Astrocyte of the cerebellum (primary cell): ENCODE measurements around the gene MTERF2.

Source experiments
- DNase-seq: peaks from one replicate; pipeline ENCODE4 v3.0.0-alpha.2; 2011; ENCODE audit warnings: low read depth
- H3K4me3 ChIP-seq: 2 replicates; pipeline ENCODE4 v1.5.1; 2011; ENCODE audit warnings: mild to moderate bottlenecking, low read depth, low read length, moderate library complexity
- CTCF ChIP-seq: IDR thresholded peaks from 2 replicates; pipeline ENCODE4 v1.5.1; 2012; ENCODE audit warnings: low read length, low read depth, moderate library complexity, mild to moderate bottlenecking; ENCODE audit errors: missing control alignments
- in situ Hi-C: cut with HindIII; loops from 2 replicates; pipeline ENCODE4 v1.10.0; 2017; ENCODE audit warnings: low sequenced_read_pairs

Gene MTERF2

GRCh38 chr12:106955377-106956047 is 31.4 kb downstream of the MTERF2 start, which contains the start of gene TMEM263:
Gene TMEM263 (plus strand): TSS chr12:106955907. CDS start chr12:106967117, 11,210 bp downstream.
- DNase-seq = peak; percentile 90
- in situ Hi-C loops = no loop called here
- no peak for TF ChIP-seq CTCF
- H3K4me3 ChIP-seq = peak within 1 kb of the TSS; percentile 97

DNA sequence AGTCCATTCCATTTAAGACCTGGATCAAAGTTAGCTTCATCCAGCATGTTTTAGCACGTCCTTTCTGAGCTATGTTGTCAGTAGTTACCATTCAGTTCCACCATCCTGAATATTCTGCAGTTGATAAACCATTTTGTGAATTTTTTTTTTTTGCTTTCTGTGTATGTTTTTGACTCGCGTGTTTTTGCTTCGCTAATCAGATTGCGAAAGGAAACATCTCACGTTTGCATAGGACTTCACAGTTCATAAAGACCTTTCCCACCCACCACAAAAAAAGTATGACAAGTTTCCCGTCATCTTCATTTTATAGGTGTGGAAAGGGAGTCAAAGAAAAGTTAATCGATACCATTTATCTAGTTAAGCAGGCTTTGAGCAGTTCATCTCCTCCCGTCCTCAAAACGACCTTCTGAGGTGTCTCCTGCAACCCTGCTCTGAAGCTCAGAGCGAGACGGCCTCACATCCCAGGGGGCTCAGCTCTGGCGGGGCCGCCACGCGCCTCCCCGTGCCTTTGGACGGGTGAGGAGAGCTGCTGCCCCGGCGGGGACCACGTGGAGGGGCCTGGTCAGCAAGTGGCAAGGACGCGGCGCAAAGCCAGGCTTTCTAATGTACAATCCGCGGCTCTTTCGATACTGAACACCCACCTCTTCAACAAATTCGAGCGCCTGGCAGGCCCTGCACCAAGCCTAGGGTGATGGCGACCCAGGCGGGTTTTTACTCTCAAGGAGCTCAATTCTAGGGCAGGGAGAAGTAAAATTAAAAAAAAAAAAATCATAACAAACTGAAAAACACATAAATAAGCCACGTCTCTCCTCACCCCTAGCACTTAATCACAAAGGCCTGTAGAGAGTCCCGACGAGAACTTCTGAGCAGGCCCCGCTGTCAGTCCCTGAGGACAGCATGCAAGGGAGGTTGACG is 32.2 kb downstream of the MTERF2 start:
- DNase-seq = no peak
- peak overlapping the region; percentile 97 for H3K4me3 ChIP-seq
- in situ Hi-C loops = loop anchor here (5.0 kb wide), 1 partner anchor 52 kb away; no protein-coding TSS in a partner anchor
- no peak for TF ChIP-seq CTCF

- in situ Hi-C loops = loop anchor here (5.0 kb wide), 1 partner anchor 51 kb away; no protein-coding TSS in a partner anchor
- no peak for TF ChIP-seq CTCF
- no peak overlapping the region for H3K4me3 ChIP-seq
- no peak for DNase-seq
Measured at GRCh38 chr12:106953352-106954250, 33.3 kb downstream of the MTERF2 start.

DNA sequence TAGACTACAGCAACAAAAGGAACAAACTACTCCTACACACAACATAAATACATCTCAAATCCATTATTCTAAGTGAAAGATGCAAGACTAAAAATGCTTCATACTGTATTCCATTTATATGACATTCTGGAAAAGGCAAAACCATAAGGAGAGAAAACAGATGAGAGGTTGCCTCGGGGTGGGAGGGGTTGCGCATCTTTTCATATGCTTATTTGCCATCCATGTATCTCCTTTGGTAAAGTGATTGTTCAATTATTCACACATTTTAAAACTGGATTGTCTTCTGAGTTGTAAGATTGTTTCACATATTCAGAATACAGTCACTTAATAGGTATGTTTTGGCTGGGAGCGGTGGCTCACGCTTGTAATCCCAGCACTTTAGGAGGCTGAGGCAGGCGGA is 36.4 kb downstream of the MTERF2 start:
- no peak for TF ChIP-seq CTCF
- H3K4me3 ChIP-seq = no peak overlapping the region
- in situ Hi-C loops = loop anchor here (5.0 kb wide), 1 partner anchor 48 kb away; no protein-coding TSS in a partner anchor
- no peak for DNase-seq

- TF ChIP-seq CTCF = no peak
- in situ Hi-C loops = no loop called here
- no peak overlapping the region for H3K4me3 ChIP-seq
- no peak for DNase-seq
Measured at GRCh38 chr12:106947461-106947860, 39.5 kb downstream of the MTERF2 start.

DNA sequence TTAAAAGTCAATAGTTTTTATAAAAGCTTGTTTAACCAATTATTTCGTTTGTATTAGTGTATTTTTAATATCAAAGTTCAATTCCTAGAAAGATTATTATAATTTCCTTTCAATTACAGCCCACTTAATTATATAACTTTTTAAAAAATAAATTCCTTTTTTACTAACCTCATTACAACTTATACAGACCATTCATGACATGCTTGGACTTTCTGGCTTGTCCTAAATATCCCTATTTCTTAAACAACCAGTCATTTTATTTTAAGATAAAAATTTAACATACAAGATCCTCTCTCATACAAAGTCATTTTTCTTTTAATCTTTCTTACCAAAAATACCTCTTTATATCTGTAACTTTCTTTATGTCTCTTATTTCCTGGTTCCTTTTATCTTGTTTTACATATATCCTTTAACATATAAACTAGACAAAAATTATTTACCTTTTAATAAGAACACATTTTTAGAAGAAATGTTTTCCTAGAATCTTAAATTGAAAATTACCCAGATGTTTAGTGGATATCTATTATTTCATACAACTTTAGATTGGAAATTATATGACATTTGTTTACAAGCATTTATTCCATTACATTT is 41.6 kb downstream of the MTERF2 start:
- no peak overlapping the region for H3K4me3 ChIP-seq
- in situ Hi-C loops = no loop called here
- DNase-seq = no peak
- no peak for TF ChIP-seq CTCF
